Stomach (tissue), 4 donors: ENCODE measurements around the gene LTO1.

Experiments used
- POLR2AphosphoS5 ChIP-seq, 3 donors: sonication (generic); formaldehyde crosslinking; IDR thresholded peaks; one replicate each; pipeline ENCODE4 v1.6.1; 2016; ENCODE audit warnings: antibody characterized with exemption in 3 of 3
- TF ChIP-seq, protein P1 (sequence below), 7 experiments: fragments of 450-650 bp in 4 of 7; fragments of 200-600 bp in 3 of 7; sonication (generic) in 3 of 7; IDR thresholded peaks; one replicate each; pipeline ENCODE4 v1.5.1; 2016 to 2019; ENCODE audit warnings: antibody characterized with exemption in 7 of 7, control low read depth in 2 of 7, mild to moderate bottlenecking in 1 of 7

DNA sequence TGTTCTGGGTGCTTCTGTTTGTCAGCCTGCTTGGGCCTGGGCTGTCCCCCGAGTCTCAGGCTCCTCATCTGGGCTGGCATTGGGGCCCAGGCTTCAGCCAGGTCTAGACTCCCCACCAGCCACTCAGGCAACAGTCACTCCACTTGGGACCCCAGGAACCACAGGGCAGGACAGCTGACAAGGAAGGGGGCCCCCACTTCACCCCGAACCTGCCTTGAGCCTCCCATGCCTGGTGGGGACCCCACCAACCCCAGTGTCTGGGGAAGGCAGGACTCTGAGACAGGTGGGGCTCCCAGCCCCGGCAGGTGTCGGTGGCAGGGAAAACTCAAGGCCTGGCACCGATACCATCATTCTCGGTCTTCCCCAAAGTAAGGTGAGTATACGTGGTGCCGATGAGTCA is 11.7 kb upstream of the LTO1 start:
- no peak for TF ChIP-seq POLR2AphosphoS5 (IDR thresholded peaks at IDR 0.05)
- TF ChIP-seq, protein P1, sequence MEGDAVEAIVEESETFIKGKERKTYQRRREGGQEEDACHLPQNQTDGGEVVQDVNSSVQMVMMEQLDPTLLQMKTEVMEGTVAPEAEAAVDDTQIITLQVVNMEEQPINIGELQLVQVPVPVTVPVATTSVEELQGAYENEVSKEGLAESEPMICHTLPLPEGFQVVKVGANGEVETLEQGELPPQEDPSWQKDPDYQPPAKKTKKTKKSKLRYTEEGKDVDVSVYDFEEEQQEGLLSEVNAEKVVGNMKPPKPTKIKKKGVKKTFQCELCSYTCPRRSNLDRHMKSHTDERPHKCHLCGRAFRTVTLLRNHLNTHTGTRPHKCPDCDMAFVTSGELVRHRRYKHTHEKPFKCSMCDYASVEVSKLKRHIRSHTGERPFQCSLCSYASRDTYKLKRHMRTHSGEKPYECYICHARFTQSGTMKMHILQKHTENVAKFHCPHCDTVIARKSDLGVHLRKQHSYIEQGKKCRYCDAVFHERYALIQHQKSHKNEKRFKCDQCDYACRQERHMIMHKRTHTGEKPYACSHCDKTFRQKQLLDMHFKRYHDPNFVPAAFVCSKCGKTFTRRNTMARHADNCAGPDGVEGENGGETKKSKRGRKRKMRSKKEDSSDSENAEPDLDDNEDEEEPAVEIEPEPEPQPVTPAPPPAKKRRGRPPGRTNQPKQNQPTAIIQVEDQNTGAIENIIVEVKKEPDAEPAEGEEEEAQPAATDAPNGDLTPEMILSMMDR (IDR thresholded peaks at IDR 0.05): no peak
